GM12878 (cell line): ENCODE data around the gene LIF. TPM values are rescaled to one million over a fixed set of nuclear protein-coding genes. Genes with fewer than 3 reads are reported as not detected.

Experiments used
- ATAC-seq: fragments of 200-7000 bp; cut with Tn5 transposase; 3 replicates; pipeline ENCODE4 v1.9.1; 2020; ENCODE audit warnings: mild to moderate bottlenecking, moderate library complexity
- BruUV-seq: library from RNA; stranded (reverse); fragments of 400-500 nt; replicated peaks from 2 replicates; lab custom pipeline; 2021; lab: Mats Ljungman, UMichigan
- CTCF ChIA-PET: fragments of 300-600 bp; sonication (Branson Sonifier 250); formaldehyde crosslinking; extraction: SDS; loops from one replicate; lab custom pipeline; 2021; ENCODE audit warnings: inconsistent platforms; lab: Yijun Ruan, JAX
- POLR2A ChIA-PET: fragments of 350-600 bp; formaldehyde crosslinking; extraction: SDS; loops from one replicate; lab custom pipeline; 2021; ENCODE audit warnings: inconsistent platforms; lab: Charles Lee
- RAD21 ChIA-PET: fragments of 300-600 bp; sonication (Branson Sonifier 250); formaldehyde crosslinking; loops from one replicate; lab custom pipeline; 2023; ENCODE audit warnings: antibody characterized with exemption; ENCODE audit not compliant: unreplicated experiment; lab: Charles Lee
- SMC1A ChIA-PET: fragments of 300-600 bp; sonication (Branson Sonifier 250); formaldehyde crosslinking; loops from one replicate; lab custom pipeline; 2023; ENCODE audit not compliant: unreplicated experiment, uncharacterized antibody; lab: Charles Lee
- DNase-seq: peaks from one replicate; pipeline ENCODE4 v3.0.0-alpha.2; 2011; ENCODE audit warnings: low read depth, low spot score
- FAIRE-seq: peaks from 3 replicates; lab custom pipeline; 2011; peaks lifted over from hg19 to GRCh38; lab: Jason Lieb, UNC
- H2AFZ ChIP-seq: 2 replicates; pipeline ENCODE4 v1.6.0; 2011; ENCODE audit warnings: low read depth, low read length, control low read depth; ENCODE audit not compliant: control insufficient read depth
- H3K27ac ChIP-seq: 2 replicates; pipeline ENCODE4 v1.5.1; 2011; ENCODE audit warnings: control low read depth; ENCODE audit not compliant: control insufficient read depth, insufficient read depth
- H3K27me3 ChIP-seq, 2 experiments: replicated peaks in 1 of 2; 2 replicates each; pipeline versions ENCODE4 v1.6.0 to v1.6.1; 2011; ENCODE audit warnings: low read length in 1 of 2; ENCODE audit not compliant: control insufficient read depth in 2 of 2, insufficient read depth in 2 of 2
- H3K36me3 ChIP-seq, 2 experiments: 2 replicates each; pipeline ENCODE4 v1.5.1; 2011; ENCODE audit warnings: low read length in 1 of 2; ENCODE audit not compliant: control insufficient read depth in 2 of 2, insufficient read depth in 2 of 2
- H3K4me1 ChIP-seq: 2 replicates; pipeline ENCODE4 v1.6.1; 2011; ENCODE audit warnings: mild to moderate bottlenecking, low read length, moderate library complexity, mixed read lengths; ENCODE audit not compliant: control insufficient read depth, insufficient read depth
- H3K4me2 ChIP-seq: 2 replicates; pipeline ENCODE4 v1.6.0; 2011; ENCODE audit warnings: control low read depth; ENCODE audit not compliant: control insufficient read depth, insufficient read depth
- H3K4me3 ChIP-seq: fragments of 200-600 bp; sonication (generic); 2 replicates; pipeline ENCODE4 v1.5.1; 2016
- H3K79me2 ChIP-seq: 2 replicates; pipeline ENCODE4 v1.6.0; 2011; ENCODE audit warnings: low read length; ENCODE audit not compliant: control insufficient read depth, insufficient read depth
- H3K9ac ChIP-seq: 2 replicates; pipeline ENCODE4 v1.8.0; 2011; ENCODE audit warnings: low read length, control low read depth, mixed read lengths; ENCODE audit not compliant: control insufficient read depth, insufficient read depth
- H3K9me3 ChIP-seq: replicated peaks from 3 replicates; pipeline ENCODE4 v1.5.1; 2011; ENCODE audit warnings: mild to moderate bottlenecking, low read length; ENCODE audit not compliant: control insufficient read depth, insufficient read depth
- H4K20me1 ChIP-seq: 2 replicates; pipeline ENCODE4 v1.6.0; 2011; ENCODE audit not compliant: control insufficient read depth, insufficient read depth
- ATF7 ChIP-seq: fragments of 450-650 bp; IDR thresholded peaks from 2 replicates; pipeline ENCODE4 v1.6.1; 2016; ENCODE audit warnings: low read depth, mild to moderate bottlenecking
- CREB1 ChIP-seq: IDR thresholded peaks from 2 replicates; pipeline ENCODE4 v1.6.1; 2012; ENCODE audit warnings: low read depth, mild to moderate bottlenecking, inconsistent platforms
- EGR1 ChIP-seq, 2 experiments: IDR thresholded peaks; 1 replicate in 1 of 2; 2 replicates in 1 of 2; pipeline ENCODE4 v1.6.1; 2011 to 2012; ENCODE audit warnings: low read depth in 2 of 2, low read length in 2 of 2, borderline replicate concordance in 1 of 2, mild to moderate bottlenecking in 1 of 2, moderate library complexity in 1 of 2
- GATAD2B ChIP-seq: fragments of 450-650 bp; conservative IDR thresholded peaks from 2 replicates; pipeline ENCODE4 v1.6.1; 2017; ENCODE audit warnings: low read depth, mild to moderate bottlenecking, moderate library complexity
- KAT2A ChIP-seq: conservative IDR thresholded peaks from 2 replicates; pipeline ENCODE4 v1.6.1; 2011; ENCODE audit warnings: low read depth, low read length; ENCODE audit not compliant: control insufficient read depth
- MXI1 ChIP-seq: fragments of 150-350 bp; IDR thresholded peaks from 2 replicates; pipeline ENCODE4 v1.6.1; 2011; ENCODE audit warnings: low read depth, mild to moderate bottlenecking, inconsistent platforms, low read length, improper control_type of control experiment
- MYB ChIP-seq: fragments of 150-350 bp; IDR thresholded peaks from 2 replicates; pipeline ENCODE4 v1.6.1; 2014; ENCODE audit warnings: mild to moderate bottlenecking, low read depth, low read length, borderline replicate concordance
- NFIC ChIP-seq: IDR thresholded peaks from 2 replicates; pipeline ENCODE4 v1.6.1; 2012; ENCODE audit warnings: low read depth, mild to moderate bottlenecking, inconsistent platforms, low read length, moderate library complexity
- NR2C2 ChIP-seq: IDR thresholded peaks from 2 replicates; pipeline ENCODE4 v1.6.1; 2011; ENCODE audit warnings: borderline replicate concordance, low read depth; ENCODE audit not compliant: control insufficient read depth, insufficient read length
- SMAD1 ChIP-seq: fragments of 450-650 bp; IDR thresholded peaks from 2 replicates; pipeline ENCODE4 v1.6.1; 2018; ENCODE audit warnings: mild to moderate bottlenecking, low read depth; ENCODE audit not compliant: partially characterized antibody
- SMAD5 ChIP-seq: IDR thresholded peaks from 2 replicates; pipeline ENCODE4 v1.6.1; 2016; ENCODE audit warnings: antibody characterized with exemption, low read depth
- WGBS: methylation state at CpG from one replicate; pipeline ENCODE4 v1.1.6; 2016; ENCODE audit warnings: low lambda C conversion rate; ENCODE audit not compliant: insufficient replicate concordance, insufficient coverage; ENCODE audit errors: missing lambda C conversion rate; 5-methylcytosine and 5-hydroxymethylcytosine counted together
- in situ Hi-C: fragments of 300-500 bp; cut with MboI; formaldehyde crosslinking; loops from 9 replicates; pipeline ENCODE4 v1.14.3; 2018; ENCODE audit warnings: mixed read lengths
- intact Hi-C: fragments of 100-400 bp; cut with micrococcal nuclease; formaldehyde crosslinking; loops from one replicate; pipeline ENCODE4 v1.14.2; 2022; ENCODE audit not compliant: unreplicated experiment
- polyA plus RNA-seq, 11 experiments: library from polyadenylated mRNA; depleted of rRNA in 4 of 11; unstranded in 6 of 11; stranded (reverse) in 5 of 11; fragments of >200 nt; fragmentation: Nextera tagmentation in 4 of 11; fragmentation: Illumina TruSeq in 1 of 11; extraction: Ambion mirVana in 4 of 11; extraction: Trizol in 1 of 11; gene quantifications; 1 replicate in 1 of 11; 2 replicates in 10 of 11; pipeline versions ENCODE4 v1.2.1 to v1.2.3, GENCODE V29; 2011 to 2016; ENCODE audit warnings: inconsistent platforms in 2 of 11, missing spikeins in 2 of 11, low read depth in 1 of 11
- total RNA-seq, 4 experiments: library from RNA; depleted of rRNA in 3 of 4; stranded (reverse); fragments of >200 nt in 3 of 4; fragmentation: Illumina TruSeq in 1 of 4; extraction: Trizol in 1 of 4; gene quantifications; 2 replicates each; pipeline versions ENCODE4 v1.2.1 to v1.2.3, GENCODE V29; 2013 to 2021
- TF ChIP-seq, protein P1 (sequence below): fragments of 450-650 bp; IDR thresholded peaks from 2 replicates; pipeline ENCODE4 v1.6.1; 2017; ENCODE audit warnings: borderline replicate concordance

The LIF gene
- total and polyA plus RNA-seq, 10 of the 15 experiments (the other 5 are each of a cell fraction or from before 2014, with no cell fraction given): 0.05 to 3.4 (median 0.97) TPM

DNA sequence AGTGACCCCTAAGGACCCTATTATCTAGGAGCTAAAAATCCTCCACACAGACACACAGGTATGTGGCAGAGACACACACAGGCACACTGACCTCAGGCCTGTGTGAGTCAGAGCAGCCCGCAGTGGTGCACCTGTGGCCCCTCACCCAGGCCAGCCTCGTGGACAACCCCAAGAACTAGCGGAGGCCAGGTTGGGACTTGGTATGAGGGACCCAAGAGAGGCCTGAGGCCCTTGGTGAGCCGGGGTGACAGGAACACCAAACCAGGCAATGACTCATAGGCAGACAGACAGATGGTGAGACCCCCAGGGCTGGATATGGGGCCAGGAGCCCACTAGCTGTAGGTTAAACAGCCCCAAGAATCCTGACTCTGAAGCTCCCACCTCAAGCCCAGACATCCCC, 36.8 kb upstream of the LIF start (continued):
- TF ChIP-seq, protein P1, sequence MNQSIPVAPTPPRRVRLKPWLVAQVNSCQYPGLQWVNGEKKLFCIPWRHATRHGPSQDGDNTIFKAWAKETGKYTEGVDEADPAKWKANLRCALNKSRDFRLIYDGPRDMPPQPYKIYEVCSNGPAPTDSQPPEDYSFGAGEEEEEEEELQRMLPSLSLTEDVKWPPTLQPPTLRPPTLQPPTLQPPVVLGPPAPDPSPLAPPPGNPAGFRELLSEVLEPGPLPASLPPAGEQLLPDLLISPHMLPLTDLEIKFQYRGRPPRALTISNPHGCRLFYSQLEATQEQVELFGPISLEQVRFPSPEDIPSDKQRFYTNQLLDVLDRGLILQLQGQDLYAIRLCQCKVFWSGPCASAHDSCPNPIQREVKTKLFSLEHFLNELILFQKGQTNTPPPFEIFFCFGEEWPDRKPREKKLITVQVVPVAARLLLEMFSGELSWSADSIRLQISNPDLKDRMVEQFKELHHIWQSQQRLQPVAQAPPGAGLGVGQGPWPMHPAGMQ: no peak
- TF ChIP-seq SMAD1 (no peak), MYB (no peak)

DNA sequence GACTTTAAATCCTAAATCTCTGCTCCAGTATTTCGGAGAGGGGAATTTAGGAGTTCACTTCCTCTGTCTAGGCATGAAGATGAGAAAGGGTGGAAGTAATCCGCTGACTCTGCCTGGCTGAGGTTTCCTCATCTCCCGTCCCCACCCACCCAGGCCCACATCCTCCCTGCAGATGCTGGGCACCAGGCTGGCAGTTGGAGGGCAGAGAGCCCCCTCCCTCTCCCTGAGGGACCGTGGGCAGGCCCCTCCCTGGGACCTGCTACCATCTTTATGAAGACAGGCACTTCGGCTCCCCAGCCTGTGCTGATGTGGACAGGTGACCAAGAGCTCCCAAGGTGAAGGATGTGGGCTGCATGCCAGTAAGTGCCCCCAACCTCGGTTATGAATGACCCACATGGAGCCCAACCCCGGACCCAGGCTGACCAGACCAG, 36.1 kb upstream of the LIF start:
- Histone ChIP-seq H2AFZ (no peak overlapping the region), H3K4me1 (no peaks in the 10 kb centered on the region), H4K20me1 (no peaks in the 10 kb centered on the region), H3K4me3 (no peak overlapping the region), H3K9ac (no peak overlapping the region), H3K9me3 (no peaks in the 10 kb centered on the region), H3K27ac (no peak overlapping the region), H3K79me2 (no peaks in the 10 kb centered on the region), H3K4me2 (no peak overlapping the region), H3K27me3 (no peaks in the 10 kb centered on the region; a peak in 1 of 4 replicates), H3K36me3 (no peaks in the 10 kb centered on the region)
- in situ Hi-C loops: no loop called here
- ChIA-PET POLR2A (no interaction called here), RAD21 (interaction anchor here (0.5 to 1.4 kb wide), 5 partner anchors 20 to 729 kb away, joined by 3 to 4 read pairs (median 3); partner anchors contain the start of genes RNF215 and THOC5), CTCF (interaction anchor here (4.5 to 10.5 kb wide), 4 partner anchors 18 to 175 kb away, joined by 21 to 436 read pairs (median 57); partner anchors contain the start of gene RNF215), SMC1A (interaction anchor here (1.4 kb wide), 1 partner anchor 20 kb away, joined by 5 read pairs; no protein-coding TSS in a partner anchor)
- intact Hi-C loops: loop anchor here (10.0 kb wide), 1 partner anchor 202 kb away; no protein-coding TSS in a partner anchor
- no peak for FAIRE-seq
- DNase-seq: no peak
- BruUV-seq: no TSS peak
- WGBS: 17% methylated on average over 7 of the region's 7 CpGs
- no peak for ATAC-seq
- TF ChIP-seq KAT2A (no peak), NR2C2 (no peak), EGR1 (IDR thresholded peaks at IDR 0.05; ENCODE audit: borderline replicate concordance in 1 of 2, low read depth in 2 of 2, low read length in 2 of 2) (no peak), CREB1 (no peak), NFIC (no peak), GATAD2B (no peak), ATF7 (no peak), SMAD5 (no peak), MXI1 (no peak)
